Transverse colon (tissue), 4 donors: ENCODE data around the gene ZNF318.

Source experiments
- POLR2A ChIP-seq: fragments of 450-650 bp; IDR thresholded peaks from one replicate; pipeline ENCODE4 v1.6.1; 2016; ENCODE audit warnings: antibody characterized with exemption, mild to moderate bottlenecking, moderate library complexity
- POLR2AphosphoS5 ChIP-seq, 3 donors: sonication (generic); formaldehyde crosslinking; IDR thresholded peaks; one replicate each; pipeline ENCODE4 v1.6.1; 2016; ENCODE audit warnings: antibody characterized with exemption in 3 of 3
- TF ChIP-seq, protein P1 (sequence below), 5 experiments: fragments of 200-600 bp in 3 of 5; fragments of 450-650 bp in 2 of 5; sonication (generic) in 3 of 5; IDR thresholded peaks; 1 replicate in 2 of 5; 2 replicates in 3 of 5; pipeline ENCODE4 v1.5.1; 2016 to 2017; ENCODE audit warnings: antibody characterized with exemption in 5 of 5, inconsistent platforms in 3 of 5, mild to moderate bottlenecking in 2 of 5, moderate library complexity in 1 of 5

DNA sequence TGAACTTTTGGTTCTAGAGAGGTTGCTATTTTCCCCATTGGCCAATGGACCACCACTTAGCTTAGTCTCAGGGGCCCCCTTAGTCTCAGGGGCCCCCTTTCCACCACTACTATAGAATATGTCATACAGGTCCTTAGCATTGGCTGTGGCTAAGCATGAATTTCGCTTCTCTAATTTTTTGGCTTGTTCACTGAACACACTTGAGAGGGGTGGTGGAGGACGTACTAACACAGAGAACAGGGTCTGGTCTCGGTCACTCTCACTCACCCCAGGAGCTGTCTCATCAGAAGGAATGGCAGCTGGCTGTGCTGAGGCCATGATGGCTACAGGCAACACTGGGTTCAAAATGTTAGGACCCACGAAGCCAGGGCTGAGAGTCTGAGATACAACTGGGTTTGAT, 30.3 kb downstream of the ZNF318 start:
- TF ChIP-seq, protein P1, sequence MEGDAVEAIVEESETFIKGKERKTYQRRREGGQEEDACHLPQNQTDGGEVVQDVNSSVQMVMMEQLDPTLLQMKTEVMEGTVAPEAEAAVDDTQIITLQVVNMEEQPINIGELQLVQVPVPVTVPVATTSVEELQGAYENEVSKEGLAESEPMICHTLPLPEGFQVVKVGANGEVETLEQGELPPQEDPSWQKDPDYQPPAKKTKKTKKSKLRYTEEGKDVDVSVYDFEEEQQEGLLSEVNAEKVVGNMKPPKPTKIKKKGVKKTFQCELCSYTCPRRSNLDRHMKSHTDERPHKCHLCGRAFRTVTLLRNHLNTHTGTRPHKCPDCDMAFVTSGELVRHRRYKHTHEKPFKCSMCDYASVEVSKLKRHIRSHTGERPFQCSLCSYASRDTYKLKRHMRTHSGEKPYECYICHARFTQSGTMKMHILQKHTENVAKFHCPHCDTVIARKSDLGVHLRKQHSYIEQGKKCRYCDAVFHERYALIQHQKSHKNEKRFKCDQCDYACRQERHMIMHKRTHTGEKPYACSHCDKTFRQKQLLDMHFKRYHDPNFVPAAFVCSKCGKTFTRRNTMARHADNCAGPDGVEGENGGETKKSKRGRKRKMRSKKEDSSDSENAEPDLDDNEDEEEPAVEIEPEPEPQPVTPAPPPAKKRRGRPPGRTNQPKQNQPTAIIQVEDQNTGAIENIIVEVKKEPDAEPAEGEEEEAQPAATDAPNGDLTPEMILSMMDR (IDR thresholded peaks at IDR 0.05) = no peak
- TF ChIP-seq POLR2A = no peak
- TF ChIP-seq POLR2AphosphoS5 (IDR thresholded peaks at IDR 0.05) = no peak
